Left lung (tissue), 10 donors: ENCODE results near the gene ANO1. TPM values are rescaled to one million over a fixed set of nuclear protein-coding genes. Genes with fewer than 3 reads are reported as not detected.

Source experiments
- ATAC-seq: fragments of 200-7000 bp; cut with Tn5 transposase; one replicate; pipeline ENCODE4 v1.9.1; 2020; ENCODE audit warnings: moderate library complexity
- DNase-seq, 4 donors: peaks; one replicate each; pipeline ENCODE4 v3.0.0-alpha.2; 2013 to 2020
- H3K27ac ChIP-seq, 2 donors: fragments of 200-600 bp; sonication (generic) in 1 of 2; one replicate each; pipeline versions ENCODE4 v1.5.0 to v1.8.0; 2020 to 2021
- H3K27me3 ChIP-seq, 2 donors: fragments of 200-600 bp; sonication (generic) in 1 of 2; one replicate each; pipeline versions ENCODE4 v1.5.0 to v1.8.0; 2020 to 2021
- H3K36me3 ChIP-seq, 2 donors: fragments of 200-600 bp; sonication (generic) in 1 of 2; one replicate each; pipeline versions ENCODE4 v1.5.0 to v1.8.0; 2020 to 2021
- H3K4me1 ChIP-seq, 2 donors: fragments of 200-600 bp; one replicate each; pipeline ENCODE4 v1.8.0; 2021
- H3K4me3 ChIP-seq, 2 donors: fragments of 200-600 bp; sonication (generic) in 1 of 2; one replicate each; pipeline versions ENCODE4 v1.5.0 to v1.8.0; 2020 to 2021; ENCODE audit warnings: mild to moderate bottlenecking in 1 of 2
- H3K9me3 ChIP-seq, 2 donors: fragments of 200-600 bp; sonication (generic) in 1 of 2; one replicate each; pipeline versions ENCODE4 v1.5.0 to v1.8.0; 2020 to 2021
- CTCF ChIP-seq, 2 donors: fragments of 200-600 bp; sonication (generic) in 1 of 2; IDR thresholded peaks; one replicate each; pipeline versions ENCODE4 v1.5.0 to v1.8.0; 2021; ENCODE audit warnings: antibody characterized with exemption in 2 of 2
- intact Hi-C, 2 donors: fragments of 100-400 bp; cut with DNase I; formaldehyde crosslinking; loops; one replicate each; pipeline versions ENCODE4 v1.11.2 to v1.14.2; 2022
- polyA plus RNA-seq, 6 donors: library from polyadenylated mRNA; unstranded; fragments of 120-200 nt; gene quantifications; one replicate each; pipeline ENCODE4 v1.2.1, GENCODE V29; 2013; ENCODE audit not compliant: insufficient read length in 6 of 6
- total RNA-seq, 2 donors: library from RNA; stranded (reverse); fragmentation: NEBNext Ultra II Directional; extraction: Animal tissue kit (Norgen Biotek cat#: 25700); gene quantifications; one replicate each; pipeline ENCODE4 v1.2.1, GENCODE V29; 2021
- donor health status: DM: no; HTN: yes; CAD: no.
- donor health status: DM: no; HTN: no; CAD: no.

ANO1 gene
- total and polyA plus RNA-seq, 8 donors, result 4.9 to 13.2 (median 7.0) TPM

DNA sequence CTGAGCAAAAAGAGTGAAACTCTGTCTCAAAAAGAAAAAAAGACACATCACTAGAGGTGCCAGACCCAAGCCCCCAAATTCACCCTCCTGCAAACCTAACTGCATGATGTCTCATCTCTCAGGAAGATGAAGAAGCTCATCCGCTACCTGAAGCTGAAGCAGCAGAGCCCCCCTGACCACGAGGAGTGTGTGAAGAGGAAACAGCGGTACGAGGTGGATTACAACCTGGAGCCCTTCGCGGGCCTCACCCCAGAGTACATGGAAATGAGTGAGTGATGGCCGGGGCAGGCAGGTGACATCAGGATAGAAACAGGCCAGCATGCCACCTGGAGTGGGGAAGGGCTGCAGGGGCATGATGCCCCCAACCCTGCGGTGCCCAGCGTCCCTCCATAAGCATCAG, 89.0 kb downstream of the ANO1 start:
- no peak for TF ChIP-seq CTCF (IDR thresholded peaks at IDR 0.05)
- intact Hi-C loops, result no loop called here
- peaks cover 0 to 15% of the 10 kb centered on the region in 2 donors for H3K27me3 ChIP-seq
- H3K36me3 ChIP-seq, result no peaks in the 10 kb centered on the region
- H3K27ac ChIP-seq, result no peak overlapping the region
- ATAC-seq, result no peak
- H3K9me3 ChIP-seq, result no peaks in the 10 kb centered on the region
- H3K4me1 ChIP-seq, result no peaks in the 10 kb centered on the region
- no peak overlapping the region for H3K4me3 ChIP-seq
- no peak for DNase-seq

DNA sequence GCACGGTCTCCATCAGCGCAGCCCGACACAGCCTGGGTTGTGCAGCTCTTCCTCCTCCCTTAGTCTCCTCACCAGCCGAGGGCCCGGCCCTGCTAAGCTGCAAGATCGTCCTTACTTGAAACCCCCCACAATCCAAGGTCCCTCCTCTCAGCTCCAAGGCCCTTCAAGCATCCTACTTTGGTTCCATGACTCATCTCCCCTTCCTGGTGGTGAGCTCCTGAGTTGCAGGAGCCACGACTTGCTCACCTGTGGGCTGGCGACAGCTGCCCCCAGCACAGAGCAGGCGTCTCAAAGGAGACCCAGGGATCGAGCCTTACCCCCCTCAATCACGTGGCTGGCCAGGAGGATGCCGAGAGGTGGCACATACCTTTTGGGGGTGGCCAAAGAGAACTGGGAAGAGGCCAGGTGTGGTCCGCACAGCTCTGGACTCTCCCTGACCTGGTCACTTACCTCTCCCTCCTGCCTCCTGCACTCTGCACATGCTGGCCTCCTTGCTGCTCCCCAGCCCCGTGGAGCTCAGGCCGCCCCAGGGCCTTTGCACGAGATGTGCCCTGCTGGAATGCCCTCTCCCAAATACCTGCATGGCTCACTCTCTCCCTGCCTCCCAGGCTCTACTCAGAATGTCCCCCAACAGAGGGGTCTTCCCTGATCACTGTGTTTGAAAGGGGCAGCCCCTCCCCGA, 89.7 kb downstream of the ANO1 start:
- no peak overlapping the region for H3K4me3 ChIP-seq
- ATAC-seq (no peak), DNase-seq (no peak)
- H3K9me3 ChIP-seq, result no peaks in the 10 kb centered on the region
- intact Hi-C loops, result no loop called here
- peaks cover 0 to 8% of the 10 kb centered on the region in 2 donors for H3K27me3 ChIP-seq
- no peaks in the 10 kb centered on the region for H3K36me3 ChIP-seq
- no peak for TF ChIP-seq CTCF (IDR thresholded peaks at IDR 0.05)
- no peaks in the 10 kb centered on the region for H3K4me1 ChIP-seq
- H3K27ac ChIP-seq, result no peak overlapping the region

GRCh38 chr11:70168405-70168754, 90.3 kb downstream of the ANO1 start:
- Histone ChIP-seq H3K9me3 (no peaks in the 10 kb centered on the region), H3K36me3 (no peaks in the 10 kb centered on the region), H3K27ac (no peak overlapping the region), H3K4me1 (no peaks in the 10 kb centered on the region), H3K27me3 (peaks cover 0 to 6% of the 10 kb centered on the region in 2 donors), H3K4me3 (no peak overlapping the region)
- ATAC-seq, result no peak
- DNase-seq, result no peak
- intact Hi-C loops, result no loop called here
- TF ChIP-seq CTCF (IDR thresholded peaks at IDR 0.05), result no peak

GRCh38 chr11:70169127-70169526, 91.0 kb downstream of the ANO1 start:
- Histone ChIP-seq H3K4me1 (no peaks in the 10 kb centered on the region), H3K27me3 (peaks cover 0 to 6% of the 10 kb centered on the region in 2 donors), H3K36me3 (no peaks in the 10 kb centered on the region), H3K9me3 (no peaks in the 10 kb centered on the region), H3K27ac (no peak overlapping the region), H3K4me3 (no peak overlapping the region)
- ATAC-seq, result no peak
- intact Hi-C loops, result no loop called here
- no peak for DNase-seq
- no peak for TF ChIP-seq CTCF (IDR thresholded peaks at IDR 0.05)

DNA sequence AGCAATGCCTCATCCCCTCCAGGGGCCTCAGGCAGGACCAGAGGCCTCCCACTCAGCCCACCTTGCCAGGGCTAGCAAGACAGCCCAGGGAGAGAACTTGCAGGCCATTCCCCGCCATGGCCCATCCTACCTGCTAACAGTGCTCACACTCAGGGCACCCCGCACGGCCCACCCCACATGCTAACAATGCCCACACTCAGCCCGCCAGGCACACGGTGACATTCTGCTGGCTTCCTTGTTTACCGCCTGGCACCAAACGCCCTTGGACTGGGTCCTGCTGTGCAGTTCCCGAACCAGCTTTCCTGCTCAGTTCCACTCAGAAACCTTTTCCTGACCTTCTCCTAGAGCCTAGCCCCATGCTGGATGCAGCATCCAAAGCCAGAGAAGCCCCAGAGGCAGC, 91.5 kb downstream of the ANO1 start:
- no peaks in the 10 kb centered on the region for H3K36me3 ChIP-seq
- H3K27me3 ChIP-seq, result peaks cover 0 to 6% of the 10 kb centered on the region in 2 donors
- no peaks in the 10 kb centered on the region for H3K9me3 ChIP-seq
- no peaks in the 10 kb centered on the region for H3K4me1 ChIP-seq
- ATAC-seq (no peak), DNase-seq (no peak)
- H3K4me3 ChIP-seq, result no peak overlapping the region
- no peak overlapping the region for H3K27ac ChIP-seq
- no peak for TF ChIP-seq CTCF (IDR thresholded peaks at IDR 0.05)
- intact Hi-C loops, result no loop called here
